ENCODE data around the gene CYRIA. TPM values are rescaled to one million over a fixed set of nuclear protein-coding genes. Genes with fewer than 3 reads are reported as not detected.

Gene CYRIA
- polyA plus RNA-seq (2011; rRNA removed) (0.01 and 0.28 TPM in 2 replicates), polyA plus RNA-seq (2017; fragmentation: RNase III; extraction: RNeasy Plus Mini Kit Qiagen cat#74134 plus additional on column Dnase treatment) (0.05 to 0.09 TPM (median 0.08 TPM) in 3 replicates), polyA minus RNA-seq (2011; rRNA and poly(A)+ RNA removed) (not detected in 2 replicates)
- 0.01 TPM in 1 of 2 replicates, not detected in the other for polyA plus RNA-seq (2012; cell fraction: cytosol; rRNA removed)
- not detected in 2 replicates for polyA plus RNA-seq (2012; cell fraction: nucleus; rRNA removed)

- Histone ChIP-seq H3K4me3 (peak within 1 kb of the TSS; percentile 49), H3K9me3 (no peaks in the 10 kb centered on the region), H3K27ac (peak within 1 kb of the TSS in 1 of 2 experiments; percentile 65; a peak in 3 of 6 replicates), H3K4me2 (peak within 1 kb of the TSS; percentile 91), H3K4me1 (no peaks in the 10 kb centered on the region)
- TF ChIP-seq, protein P1, sequence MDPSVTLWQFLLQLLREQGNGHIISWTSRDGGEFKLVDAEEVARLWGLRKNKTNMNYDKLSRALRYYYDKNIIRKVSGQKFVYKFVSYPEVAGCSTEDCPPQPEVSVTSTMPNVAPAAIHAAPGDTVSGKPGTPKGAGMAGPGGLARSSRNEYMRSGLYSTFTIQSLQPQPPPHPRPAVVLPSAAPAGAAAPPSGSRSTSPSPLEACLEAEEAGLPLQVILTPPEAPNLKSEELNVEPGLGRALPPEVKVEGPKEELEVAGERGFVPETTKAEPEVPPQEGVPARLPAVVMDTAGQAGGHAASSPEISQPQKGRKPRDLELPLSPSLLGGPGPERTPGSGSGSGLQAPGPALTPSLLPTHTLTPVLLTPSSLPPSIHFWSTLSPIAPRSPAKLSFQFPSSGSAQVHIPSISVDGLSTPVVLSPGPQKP (IDR thresholded peaks at IDR 0.05; ENCODE audit: low read depth, low read length): no peak
- TF ChIP-seq RNF2 (IDR thresholded peaks at IDR 0.05; ENCODE audit: borderline replicate concordance, low read depth) (no peak), CBX2 (IDR thresholded peaks at IDR 0.05; ENCODE audit: borderline replicate concordance, low read depth) (no peak), NFE2L2 (conservative IDR thresholded peaks at IDR 0.05; ENCODE audit: low read length) (no peak), ZC3H11A (IDR thresholded peaks at IDR 0.05) (no peak), E2F6 (IDR thresholded peaks at IDR 0.05; ENCODE audit: borderline replicate concordance, low read depth) (no peak), TFCP2L1 (CRISPR knock-in tag; IDR thresholded peaks at IDR 0.05) (no peak), HOXB5 (CRISPR knock-in tag; IDR thresholded peaks at IDR 0.05) (no peak), HES2 (IDR thresholded peaks at IDR 0.05) (no peak), CBX8 (IDR thresholded peaks at IDR 0.05) (no peak), MAFK (IDR thresholded peaks at IDR 0.05; ENCODE audit: partially characterized antibody) (no peak), TP53 (CRISPR knock-in tag; IDR thresholded peaks at IDR 0.05) (no peak), FOXS1 (CRISPR knock-in tag; IDR thresholded peaks at IDR 0.05) (no peak)
- TF ChIP-seq, protein P2, sequence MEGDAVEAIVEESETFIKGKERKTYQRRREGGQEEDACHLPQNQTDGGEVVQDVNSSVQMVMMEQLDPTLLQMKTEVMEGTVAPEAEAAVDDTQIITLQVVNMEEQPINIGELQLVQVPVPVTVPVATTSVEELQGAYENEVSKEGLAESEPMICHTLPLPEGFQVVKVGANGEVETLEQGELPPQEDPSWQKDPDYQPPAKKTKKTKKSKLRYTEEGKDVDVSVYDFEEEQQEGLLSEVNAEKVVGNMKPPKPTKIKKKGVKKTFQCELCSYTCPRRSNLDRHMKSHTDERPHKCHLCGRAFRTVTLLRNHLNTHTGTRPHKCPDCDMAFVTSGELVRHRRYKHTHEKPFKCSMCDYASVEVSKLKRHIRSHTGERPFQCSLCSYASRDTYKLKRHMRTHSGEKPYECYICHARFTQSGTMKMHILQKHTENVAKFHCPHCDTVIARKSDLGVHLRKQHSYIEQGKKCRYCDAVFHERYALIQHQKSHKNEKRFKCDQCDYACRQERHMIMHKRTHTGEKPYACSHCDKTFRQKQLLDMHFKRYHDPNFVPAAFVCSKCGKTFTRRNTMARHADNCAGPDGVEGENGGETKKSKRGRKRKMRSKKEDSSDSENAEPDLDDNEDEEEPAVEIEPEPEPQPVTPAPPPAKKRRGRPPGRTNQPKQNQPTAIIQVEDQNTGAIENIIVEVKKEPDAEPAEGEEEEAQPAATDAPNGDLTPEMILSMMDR (IDR thresholded peaks at IDR 0.05): no peak
- TF ChIP-seq, protein P3, sequence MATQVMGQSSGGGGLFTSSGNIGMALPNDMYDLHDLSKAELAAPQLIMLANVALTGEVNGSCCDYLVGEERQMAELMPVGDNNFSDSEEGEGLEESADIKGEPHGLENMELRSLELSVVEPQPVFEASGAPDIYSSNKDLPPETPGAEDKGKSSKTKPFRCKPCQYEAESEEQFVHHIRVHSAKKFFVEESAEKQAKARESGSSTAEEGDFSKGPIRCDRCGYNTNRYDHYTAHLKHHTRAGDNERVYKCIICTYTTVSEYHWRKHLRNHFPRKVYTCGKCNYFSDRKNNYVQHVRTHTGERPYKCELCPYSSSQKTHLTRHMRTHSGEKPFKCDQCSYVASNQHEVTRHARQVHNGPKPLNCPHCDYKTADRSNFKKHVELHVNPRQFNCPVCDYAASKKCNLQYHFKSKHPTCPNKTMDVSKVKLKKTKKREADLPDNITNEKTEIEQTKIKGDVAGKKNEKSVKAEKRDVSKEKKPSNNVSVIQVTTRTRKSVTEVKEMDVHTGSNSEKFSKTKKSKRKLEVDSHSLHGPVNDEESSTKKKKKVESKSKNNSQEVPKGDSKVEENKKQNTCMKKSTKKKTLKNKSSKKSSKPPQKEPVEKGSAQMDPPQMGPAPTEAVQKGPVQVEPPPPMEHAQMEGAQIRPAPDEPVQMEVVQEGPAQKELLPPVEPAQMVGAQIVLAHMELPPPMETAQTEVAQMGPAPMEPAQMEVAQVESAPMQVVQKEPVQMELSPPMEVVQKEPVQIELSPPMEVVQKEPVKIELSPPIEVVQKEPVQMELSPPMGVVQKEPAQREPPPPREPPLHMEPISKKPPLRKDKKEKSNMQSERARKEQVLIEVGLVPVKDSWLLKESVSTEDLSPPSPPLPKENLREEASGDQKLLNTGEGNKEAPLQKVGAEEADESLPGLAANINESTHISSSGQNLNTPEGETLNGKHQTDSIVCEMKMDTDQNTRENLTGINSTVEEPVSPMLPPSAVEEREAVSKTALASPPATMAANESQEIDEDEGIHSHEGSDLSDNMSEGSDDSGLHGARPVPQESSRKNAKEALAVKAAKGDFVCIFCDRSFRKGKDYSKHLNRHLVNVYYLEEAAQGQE (IDR thresholded peaks at IDR 0.05): no peak
- FAIRE-seq: no peak
- WGBS (ENCODE audit: missing lambda C conversion rate): 23% methylated on average over 12 of the region's 54 CpGs
- POLR2A ChIA-PET: no interaction called here
- ATAC-seq: peak; percentile 66 to 81
- DNase-seq (ENCODE audit: low read depth in 1 of 2, low spot score in 1 of 2): peak in 1 of 2 experiments; percentile 23
- CTCF ChIA-PET: no interaction called here
Observed at GRCh38 chr2:16665748-16666448, at the start of gene CYRIA. Gene CYRIA (minus strand): TSS chr2:16665834. CDS start chr2:16588119, 77,715 bp downstream.

- H3K9me3 ChIP-seq: no peaks in the 10 kb centered on the region
- POLR2A ChIA-PET: no interaction called here
- 55% methylated on average over 5 of the region's 5 CpGs for WGBS (ENCODE audit: missing lambda C conversion rate)
- H3K4me2 ChIP-seq: no peak overlapping the region
- FAIRE-seq (no peak), DNase-seq (ENCODE audit: low read depth in 1 of 2, low spot score in 1 of 2) (no peak), ATAC-seq (no peak)
- no peaks in the 10 kb centered on the region for H3K4me1 ChIP-seq
- no peak overlapping the region for H3K27ac ChIP-seq
- CTCF ChIA-PET: no interaction called here
- no peak overlapping the region for H3K4me3 ChIP-seq
- TF ChIP-seq MAFK (IDR thresholded peaks at IDR 0.05; ENCODE audit: partially characterized antibody) (peak; percentile 9), CBX2 (IDR thresholded peaks at IDR 0.05; ENCODE audit: borderline replicate concordance, low read depth) (no peak), HDAC2 (IDR thresholded peaks at IDR 0.05) (no peak)
Observed at GRCh38 chr2:16713011-16713423, 47.4 kb upstream of the CYRIA start.
